Measurements from ENCODE around the gene SRGAP3.

DNA sequence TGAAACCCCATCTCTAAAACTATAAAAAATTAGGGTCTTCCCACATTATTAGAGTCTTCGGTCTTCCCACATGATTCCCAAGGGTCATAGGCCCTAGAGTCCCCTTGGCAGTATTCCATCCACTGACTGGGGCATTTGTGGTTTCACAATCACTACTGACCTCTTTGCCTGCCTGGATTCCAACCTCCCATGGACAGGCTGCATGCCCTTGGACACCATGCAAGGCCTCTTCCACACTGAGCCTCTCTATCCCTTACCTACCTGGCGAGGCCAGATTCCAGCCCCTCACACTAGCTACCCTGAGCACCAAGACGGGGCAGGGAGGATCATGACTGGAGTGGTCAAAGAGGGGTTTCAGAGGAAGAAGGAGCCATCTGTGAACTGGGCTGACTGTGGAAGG, 64.4 kb downstream of the SRGAP3 start:
- TF ChIP-seq TEAD4 (IDR thresholded peaks at IDR 0.05): no peak
- TF ChIP-seq, protein P1, sequence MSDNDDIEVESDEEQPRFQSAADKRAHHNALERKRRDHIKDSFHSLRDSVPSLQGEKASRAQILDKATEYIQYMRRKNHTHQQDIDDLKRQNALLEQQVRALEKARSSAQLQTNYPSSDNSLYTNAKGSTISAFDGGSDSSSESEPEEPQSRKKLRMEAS (IDR thresholded peaks at IDR 0.05): no peak
- no peak for TF ChIP-seq RAD21 (IDR thresholded peaks at IDR 0.05; ENCODE audit: low read depth)
- TF ChIP-seq EP300 (IDR thresholded peaks at IDR 0.05; ENCODE audit: borderline replicate concordance): no peak
- TF ChIP-seq, protein P2, sequence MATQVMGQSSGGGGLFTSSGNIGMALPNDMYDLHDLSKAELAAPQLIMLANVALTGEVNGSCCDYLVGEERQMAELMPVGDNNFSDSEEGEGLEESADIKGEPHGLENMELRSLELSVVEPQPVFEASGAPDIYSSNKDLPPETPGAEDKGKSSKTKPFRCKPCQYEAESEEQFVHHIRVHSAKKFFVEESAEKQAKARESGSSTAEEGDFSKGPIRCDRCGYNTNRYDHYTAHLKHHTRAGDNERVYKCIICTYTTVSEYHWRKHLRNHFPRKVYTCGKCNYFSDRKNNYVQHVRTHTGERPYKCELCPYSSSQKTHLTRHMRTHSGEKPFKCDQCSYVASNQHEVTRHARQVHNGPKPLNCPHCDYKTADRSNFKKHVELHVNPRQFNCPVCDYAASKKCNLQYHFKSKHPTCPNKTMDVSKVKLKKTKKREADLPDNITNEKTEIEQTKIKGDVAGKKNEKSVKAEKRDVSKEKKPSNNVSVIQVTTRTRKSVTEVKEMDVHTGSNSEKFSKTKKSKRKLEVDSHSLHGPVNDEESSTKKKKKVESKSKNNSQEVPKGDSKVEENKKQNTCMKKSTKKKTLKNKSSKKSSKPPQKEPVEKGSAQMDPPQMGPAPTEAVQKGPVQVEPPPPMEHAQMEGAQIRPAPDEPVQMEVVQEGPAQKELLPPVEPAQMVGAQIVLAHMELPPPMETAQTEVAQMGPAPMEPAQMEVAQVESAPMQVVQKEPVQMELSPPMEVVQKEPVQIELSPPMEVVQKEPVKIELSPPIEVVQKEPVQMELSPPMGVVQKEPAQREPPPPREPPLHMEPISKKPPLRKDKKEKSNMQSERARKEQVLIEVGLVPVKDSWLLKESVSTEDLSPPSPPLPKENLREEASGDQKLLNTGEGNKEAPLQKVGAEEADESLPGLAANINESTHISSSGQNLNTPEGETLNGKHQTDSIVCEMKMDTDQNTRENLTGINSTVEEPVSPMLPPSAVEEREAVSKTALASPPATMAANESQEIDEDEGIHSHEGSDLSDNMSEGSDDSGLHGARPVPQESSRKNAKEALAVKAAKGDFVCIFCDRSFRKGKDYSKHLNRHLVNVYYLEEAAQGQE (IDR thresholded peaks at IDR 0.05; ENCODE audit: low read depth): no peak
- no peak for TF ChIP-seq FOXM1 (IDR thresholded peaks at IDR 0.05; ENCODE audit: borderline replicate concordance, low read depth)
